ENCODE results near the gene ABHD17C.

The ABHD17C gene

GRCh38 chr15:80769153-80769828 is 74.2 kb downstream of the ABHD17C start:
- DNase-seq, result no peak

GRCh38 chr15:80769829-80770705 is 75.0 kb downstream of the ABHD17C start:
- DNase-seq, result no peak

DNA sequence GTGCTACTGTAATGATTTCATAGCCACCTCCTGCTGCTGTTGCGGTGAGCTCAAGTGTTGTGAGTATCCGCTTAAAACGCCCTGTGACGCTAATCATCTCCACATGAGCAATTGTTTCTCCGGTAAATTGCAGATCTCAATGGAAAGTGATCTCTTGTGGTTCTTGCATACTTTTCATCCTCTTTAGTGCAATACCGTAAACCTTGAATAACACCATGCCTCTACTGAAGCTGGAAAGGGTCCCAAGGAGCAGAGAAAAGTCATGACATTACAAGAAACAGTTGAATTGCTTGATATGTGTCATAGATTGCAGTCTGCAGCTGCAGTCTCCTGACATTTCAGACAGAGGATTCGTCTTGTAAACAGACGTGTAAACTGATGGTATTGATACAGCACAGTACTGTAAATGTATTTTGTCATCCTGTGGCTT is 78.0 kb downstream of the ABHD17C start:
- peak; percentile 13 for DNase-seq

GRCh38 chr15:80773792-80774352 is 78.8 kb downstream of the ABHD17C start:
- DNase-seq, result no peak

GRCh38 chr15:80774486-80774885 is 79.4 kb downstream of the ABHD17C start:
- DNase-seq, result no peak

DNA sequence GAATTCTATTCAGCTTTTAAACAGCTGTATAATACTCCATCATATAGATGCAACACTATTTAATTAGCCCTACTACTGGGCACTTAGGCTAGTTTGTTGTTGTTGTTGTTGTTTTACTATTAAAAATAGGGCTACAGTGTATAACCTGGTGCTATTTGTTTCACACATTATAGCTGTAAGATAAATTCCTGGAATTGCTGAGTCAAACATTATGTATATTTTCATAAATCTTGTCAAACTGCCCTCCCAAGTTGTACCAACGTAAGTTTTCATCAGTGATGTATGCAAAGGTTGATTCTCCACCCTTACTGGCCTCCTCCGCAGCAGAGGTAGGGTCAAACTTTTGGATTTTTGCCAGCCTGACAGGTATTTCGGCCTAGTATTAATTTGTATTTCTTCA is 80.2 kb downstream of the ABHD17C start:
- DNase-seq, result no peak

GRCh38 chr15:80776420-80777045 is 81.4 kb downstream of the ABHD17C start:
- DNase-seq, result peak; percentile 65

DNA sequence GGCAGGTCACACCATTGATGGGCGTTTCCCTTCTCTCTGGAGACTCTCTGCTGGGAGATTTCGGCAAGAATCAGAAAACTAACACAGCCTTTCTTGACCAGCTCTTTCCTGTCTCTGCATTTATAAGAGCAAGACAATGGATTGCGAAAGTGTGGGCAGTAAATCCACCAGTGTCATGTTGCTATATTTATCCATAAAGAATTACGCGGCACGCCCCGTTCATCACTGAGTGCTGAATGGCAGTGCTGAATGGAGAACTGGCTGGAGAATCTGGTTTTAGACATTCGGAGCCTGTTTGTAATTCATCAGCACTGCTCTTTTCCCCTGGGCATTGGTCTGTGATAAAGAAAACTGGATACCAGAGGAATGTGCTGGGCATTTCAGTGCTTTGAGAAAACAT is 82.0 kb downstream of the ABHD17C start:
- no peak for DNase-seq

GRCh38 chr15:80777826-80778620 is 82.9 kb downstream of the ABHD17C start:
- DNase-seq, result no peak

DNA sequence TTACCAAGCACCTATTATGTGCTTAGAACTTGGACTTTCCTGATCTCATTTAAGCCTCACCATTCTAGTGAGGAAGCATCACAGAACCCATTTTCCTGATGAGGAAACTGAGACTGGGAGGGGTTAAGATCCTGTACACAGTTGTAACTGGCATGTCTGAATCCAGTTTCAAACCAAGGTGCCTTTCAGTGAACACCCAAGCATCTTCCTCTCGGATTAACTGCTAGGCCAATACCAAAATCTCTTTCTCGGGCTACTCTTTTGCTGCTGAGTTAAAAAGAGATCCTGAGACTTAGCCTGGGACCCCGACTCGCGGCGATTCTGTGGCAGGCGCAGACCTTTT is 83.5 kb downstream of the ABHD17C start:
- no peak for DNase-seq

GRCh38 chr15:80778964-80779657 is 84.0 kb downstream of the ABHD17C start, which contains the start of gene CEMIP:
TSS of gene CEMIP (plus strand) at chr15:80779370. CDS start at chr15:80873880, 94,510 bp downstream.
- peak; percentile 70 for DNase-seq

DNA sequence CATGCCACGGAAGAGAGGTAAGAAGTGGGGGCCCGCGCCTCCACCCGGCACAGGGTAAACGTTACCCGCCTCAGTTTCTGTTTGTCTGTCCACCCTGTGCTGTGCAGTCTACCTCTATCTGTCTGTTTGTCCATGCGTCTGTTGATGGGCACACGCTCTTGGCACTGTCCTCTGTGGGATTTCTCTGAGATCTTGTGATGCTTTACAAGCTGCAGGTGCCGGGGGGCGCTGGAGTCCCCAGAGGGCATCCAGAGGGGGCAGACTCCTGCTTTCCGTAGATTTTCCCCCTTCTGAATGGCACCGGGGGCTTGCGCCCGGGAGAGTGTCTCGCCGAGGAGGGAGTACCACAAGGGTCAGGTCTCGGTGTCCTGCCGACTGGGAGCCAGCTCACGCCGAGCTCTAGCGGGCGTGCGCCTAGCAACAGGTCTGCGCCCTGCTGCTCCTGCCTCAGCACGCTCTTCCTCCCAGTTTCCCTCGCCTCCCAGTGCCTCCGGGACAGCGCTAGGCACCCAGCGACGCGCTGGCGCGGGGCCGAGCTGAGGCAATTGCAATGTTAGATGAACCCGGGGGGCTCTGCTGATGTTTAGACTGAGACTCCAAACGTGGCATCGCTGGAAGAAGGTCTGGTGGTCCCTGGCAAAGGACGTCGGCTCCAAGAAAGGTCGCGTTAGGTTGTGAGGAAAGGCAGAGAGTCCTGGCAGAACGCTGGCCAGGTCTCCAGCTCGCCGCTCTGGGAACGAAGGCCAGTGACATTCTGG is 84.7 kb downstream of the ABHD17C start:
- peak; percentile 15 for DNase-seq

DNA sequence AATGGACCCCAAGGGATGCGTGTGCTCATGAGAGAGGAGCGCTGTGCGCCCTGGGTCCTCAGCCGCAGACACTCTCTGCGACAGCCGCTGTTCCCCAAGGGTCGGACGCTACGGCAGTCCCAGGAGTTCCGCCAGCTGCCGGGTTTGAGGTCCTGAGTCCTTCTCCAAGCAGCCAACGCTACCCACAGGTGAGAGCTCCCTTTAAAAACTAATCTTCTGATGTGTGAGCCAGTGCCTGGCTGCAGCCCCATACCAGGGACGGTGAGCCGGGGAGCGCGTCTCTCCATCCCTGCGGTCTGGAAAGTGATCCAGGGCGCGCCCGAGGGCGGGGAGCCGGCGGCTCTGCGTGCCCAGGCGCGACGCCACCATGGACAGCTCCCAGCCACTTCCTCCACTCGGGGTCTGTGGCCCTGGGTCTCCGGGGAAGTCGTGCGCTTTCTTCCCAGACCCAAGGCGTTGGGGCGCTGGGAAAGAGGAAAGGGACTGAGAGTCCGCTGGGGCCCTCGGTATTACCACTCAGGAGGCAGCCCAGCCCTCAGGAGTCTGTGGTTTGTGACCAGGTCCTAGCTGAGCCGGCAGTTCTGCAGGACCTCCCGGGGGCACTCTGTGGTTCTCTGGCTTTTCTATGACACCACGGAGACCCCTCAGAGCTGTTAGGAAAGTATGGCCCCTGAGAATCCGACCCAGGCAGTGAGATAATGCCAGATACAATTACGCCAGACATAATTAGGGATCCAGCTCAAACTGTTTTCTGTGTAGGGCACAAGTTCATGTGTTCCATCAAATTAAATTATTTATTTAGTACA is 85.5 kb downstream of the ABHD17C start:
- DNase-seq, result no peak

- DNase-seq, result no peak
These were observed 88.2 kb downstream of the ABHD17C start for GRCh38 chr15:80783260-80783659.

DNA sequence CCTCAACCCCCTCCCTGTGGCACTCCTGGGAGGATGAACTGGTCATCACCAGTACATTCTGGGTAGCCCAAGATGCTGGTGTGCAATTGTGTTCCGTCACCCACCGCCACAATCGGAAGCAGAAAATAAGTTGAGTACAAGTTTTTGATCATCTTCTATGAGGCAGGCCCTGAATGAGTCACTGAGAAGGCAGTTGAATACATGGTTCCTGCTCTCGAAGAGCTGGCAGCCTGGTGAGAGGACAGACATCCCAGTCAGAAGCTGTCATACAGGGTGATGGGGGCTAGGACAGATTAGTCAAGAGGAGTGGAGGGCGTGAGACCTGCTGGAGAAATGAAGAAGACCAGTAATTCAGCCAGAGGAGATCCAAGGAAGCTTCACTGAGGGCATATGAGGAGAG is 90.2 kb downstream of the ABHD17C start:
- DNase-seq, result no peak

GRCh38 chr15:80785811-80786354 is 90.8 kb downstream of the ABHD17C start:
- no peak for DNase-seq

DNA sequence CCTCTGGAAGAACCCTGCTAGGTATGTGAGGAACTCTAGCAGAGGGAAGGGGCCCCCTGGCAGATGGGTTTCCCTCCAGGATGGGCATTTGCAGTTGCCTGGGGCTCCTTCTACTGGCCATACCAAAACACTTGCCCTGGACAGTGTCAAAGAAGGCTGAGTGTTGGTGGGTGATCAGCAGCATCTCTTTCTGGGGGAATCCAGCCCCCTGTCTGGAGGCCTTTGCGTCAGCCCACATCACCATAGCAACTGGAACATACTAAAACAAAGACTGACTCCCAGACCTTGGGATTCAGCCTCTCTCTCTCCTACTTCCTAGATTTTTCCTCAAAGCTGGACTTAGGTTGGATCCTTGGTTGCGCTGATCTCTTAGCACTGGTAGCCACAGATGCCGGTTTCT is 92.2 kb downstream of the ABHD17C start:
- no peak for DNase-seq

DNA sequence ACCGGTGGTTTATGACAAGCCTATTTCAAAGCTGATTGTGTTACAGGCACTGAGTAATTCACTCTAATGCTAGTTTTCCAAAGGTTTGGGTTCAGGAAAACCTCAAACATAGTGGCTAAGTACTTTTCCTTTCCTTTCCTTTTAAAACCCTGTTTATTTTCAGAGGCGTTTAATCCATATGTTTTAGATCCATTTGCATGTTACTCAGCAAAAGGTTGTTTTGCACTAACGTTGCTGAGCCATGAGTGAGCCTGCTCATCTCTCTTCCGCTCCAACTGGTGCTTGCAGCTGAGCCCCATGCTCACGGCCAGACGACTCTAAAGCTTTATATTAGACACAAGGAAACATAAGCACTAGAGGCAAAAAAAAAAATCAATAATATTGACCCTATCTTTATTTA is 93.4 kb downstream of the ABHD17C start:
- DNase-seq, result no peak

GRCh38 chr15:80789296-80789695 is 94.2 kb downstream of the ABHD17C start:
- no peak for DNase-seq

DNA sequence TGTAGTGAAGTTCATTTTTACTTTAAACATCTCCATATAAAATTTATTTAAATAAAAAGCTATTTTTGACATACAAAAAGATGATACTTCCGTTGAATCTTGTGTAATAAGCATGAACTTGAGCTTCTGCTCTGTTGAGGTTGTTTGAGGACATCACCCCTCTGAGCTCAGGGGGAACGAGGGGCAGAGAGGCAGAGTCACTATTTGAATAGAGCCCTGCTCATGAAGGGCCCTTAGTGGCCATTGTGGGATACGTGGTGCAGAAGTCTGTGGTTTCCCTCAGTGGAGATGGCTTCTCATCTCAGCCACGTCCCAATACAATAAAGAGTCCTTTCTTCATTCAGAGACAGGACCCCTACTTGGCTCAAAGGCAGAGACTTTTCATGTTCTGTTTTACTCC is 94.7 kb downstream of the ABHD17C start:
- no peak for DNase-seq

All from SHP77 treated with DMSO at 0.1 percent for 48 hours (cell line).